Medulla oblongata (tissue), 1 donor: Measurements from ENCODE around the gene LRP4.
"Not testable (repeated sequence)": the region's sequence is repeated elsewhere in the genome, so short reads cannot be mapped to it uniquely, and the experiment has no call there.

ENCODE experiments used
- DNase-seq: peaks from one replicate; pipeline ENCODE4 v3.0.0-alpha.2; 2015; ENCODE audit errors: extremely low spot score

LRP4 gene, protein sequence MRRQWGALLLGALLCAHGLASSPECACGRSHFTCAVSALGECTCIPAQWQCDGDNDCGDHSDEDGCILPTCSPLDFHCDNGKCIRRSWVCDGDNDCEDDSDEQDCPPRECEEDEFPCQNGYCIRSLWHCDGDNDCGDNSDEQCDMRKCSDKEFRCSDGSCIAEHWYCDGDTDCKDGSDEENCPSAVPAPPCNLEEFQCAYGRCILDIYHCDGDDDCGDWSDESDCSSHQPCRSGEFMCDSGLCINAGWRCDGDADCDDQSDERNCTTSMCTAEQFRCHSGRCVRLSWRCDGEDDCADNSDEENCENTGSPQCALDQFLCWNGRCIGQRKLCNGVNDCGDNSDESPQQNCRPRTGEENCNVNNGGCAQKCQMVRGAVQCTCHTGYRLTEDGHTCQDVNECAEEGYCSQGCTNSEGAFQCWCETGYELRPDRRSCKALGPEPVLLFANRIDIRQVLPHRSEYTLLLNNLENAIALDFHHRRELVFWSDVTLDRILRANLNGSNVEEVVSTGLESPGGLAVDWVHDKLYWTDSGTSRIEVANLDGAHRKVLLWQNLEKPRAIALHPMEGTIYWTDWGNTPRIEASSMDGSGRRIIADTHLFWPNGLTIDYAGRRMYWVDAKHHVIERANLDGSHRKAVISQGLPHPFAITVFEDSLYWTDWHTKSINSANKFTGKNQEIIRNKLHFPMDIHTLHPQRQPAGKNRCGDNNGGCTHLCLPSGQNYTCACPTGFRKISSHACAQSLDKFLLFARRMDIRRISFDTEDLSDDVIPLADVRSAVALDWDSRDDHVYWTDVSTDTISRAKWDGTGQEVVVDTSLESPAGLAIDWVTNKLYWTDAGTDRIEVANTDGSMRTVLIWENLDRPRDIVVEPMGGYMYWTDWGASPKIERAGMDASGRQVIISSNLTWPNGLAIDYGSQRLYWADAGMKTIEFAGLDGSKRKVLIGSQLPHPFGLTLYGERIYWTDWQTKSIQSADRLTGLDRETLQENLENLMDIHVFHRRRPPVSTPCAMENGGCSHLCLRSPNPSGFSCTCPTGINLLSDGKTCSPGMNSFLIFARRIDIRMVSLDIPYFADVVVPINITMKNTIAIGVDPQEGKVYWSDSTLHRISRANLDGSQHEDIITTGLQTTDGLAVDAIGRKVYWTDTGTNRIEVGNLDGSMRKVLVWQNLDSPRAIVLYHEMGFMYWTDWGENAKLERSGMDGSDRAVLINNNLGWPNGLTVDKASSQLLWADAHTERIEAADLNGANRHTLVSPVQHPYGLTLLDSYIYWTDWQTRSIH (N-terminal part only)

DNA sequence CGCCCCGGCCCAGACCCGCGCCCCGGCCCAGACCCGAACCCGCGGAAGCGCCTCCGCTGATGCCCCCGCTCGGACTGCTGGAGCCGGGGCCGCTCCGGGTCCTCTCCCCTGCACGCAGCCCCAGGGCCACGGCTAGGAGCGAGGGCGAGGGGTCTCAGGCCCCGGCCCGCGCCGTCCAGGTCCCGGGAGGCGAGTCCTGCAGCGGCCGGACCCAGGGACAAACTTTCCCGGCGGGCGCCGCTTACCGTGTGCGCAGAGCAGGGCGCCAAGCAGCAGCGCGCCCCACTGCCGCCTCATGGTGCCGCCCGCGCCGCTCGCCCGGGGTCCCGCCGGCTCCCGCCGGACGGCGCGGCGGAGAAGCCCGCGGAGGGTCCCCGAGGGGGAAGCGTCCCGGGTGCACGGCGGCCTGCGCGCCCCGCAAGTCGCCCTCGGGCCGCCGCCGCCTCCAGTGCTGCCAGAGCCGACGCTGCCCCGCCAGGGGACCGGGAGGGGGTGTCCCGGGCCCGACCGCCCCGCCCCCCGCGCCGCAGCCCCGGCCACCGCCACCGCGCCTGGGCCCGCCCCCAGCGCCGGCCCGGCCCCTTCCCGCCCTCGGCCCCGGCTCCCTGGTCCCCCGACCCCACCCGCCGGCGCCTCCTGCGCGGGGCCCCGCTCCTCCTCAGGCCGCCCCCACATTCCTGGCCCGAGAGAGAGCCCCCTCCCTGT is at the start of gene LRP4:
Gene LRP4 (minus strand): TSS at position 468 of the 705 bp plus-strand sequence. CDS start 171 bp downstream, at position 297.
- DNase-seq = peak; percentile 43

DNA sequence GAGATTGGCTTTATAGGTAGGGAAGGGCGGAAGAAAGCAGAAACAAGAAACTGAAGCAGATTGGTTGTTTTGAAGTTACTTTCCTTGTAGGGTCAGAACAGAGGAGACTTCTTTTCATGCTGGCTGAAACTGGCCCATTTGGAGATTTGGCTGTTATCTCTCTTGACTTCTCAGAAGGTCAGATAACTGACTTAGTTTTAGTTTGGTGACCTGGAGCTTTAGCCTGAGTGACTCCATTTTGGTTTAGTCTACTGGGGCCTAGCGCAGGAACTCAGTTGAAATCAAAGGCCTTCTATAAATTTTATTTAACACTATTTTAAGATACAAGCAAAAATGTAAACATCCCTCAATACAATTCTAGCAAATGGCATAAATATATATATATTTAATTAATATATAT is 49.6 kb upstream of the LRP4 start:
- no peak for DNase-seq

DNA sequence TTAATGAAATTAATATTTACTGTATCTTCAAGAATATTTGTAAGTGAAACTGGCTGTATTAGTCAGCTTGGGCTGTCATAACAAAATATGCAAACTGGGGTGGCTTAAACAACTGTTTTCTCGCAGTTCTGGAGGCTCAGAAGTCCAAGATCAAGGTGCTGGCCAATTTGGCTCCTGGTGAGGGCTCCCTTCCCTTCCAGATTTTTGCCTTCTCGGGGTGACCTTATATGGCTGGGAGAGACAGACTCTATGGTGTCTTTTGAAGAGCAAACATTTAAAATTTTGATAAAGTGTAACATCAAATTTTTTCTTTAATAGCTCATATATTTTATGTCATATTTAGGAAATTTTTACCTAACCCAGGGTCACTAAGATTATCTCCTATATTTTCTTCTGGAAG is 48.4 kb upstream of the LRP4 start:
- no peak for DNase-seq

DNA sequence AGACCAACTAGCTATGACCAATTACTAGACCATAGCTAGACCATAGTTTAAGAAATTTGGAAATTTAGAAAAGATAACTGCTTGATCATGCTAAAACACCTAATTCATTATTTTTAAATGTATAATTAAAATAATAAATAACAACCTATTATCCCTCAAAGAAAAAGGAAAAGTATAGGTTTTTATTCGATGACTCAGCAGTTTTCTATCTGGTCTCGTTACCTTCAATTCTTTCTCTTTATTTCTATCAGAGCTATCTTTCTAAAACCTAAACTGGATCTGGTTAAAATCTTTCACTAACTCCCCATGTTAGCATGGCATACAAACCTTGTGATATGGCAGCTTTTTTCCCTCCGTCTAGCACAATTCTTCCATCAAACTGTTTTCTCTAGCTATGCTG is 45.5 kb upstream of the LRP4 start:
- no peak for DNase-seq

DNA sequence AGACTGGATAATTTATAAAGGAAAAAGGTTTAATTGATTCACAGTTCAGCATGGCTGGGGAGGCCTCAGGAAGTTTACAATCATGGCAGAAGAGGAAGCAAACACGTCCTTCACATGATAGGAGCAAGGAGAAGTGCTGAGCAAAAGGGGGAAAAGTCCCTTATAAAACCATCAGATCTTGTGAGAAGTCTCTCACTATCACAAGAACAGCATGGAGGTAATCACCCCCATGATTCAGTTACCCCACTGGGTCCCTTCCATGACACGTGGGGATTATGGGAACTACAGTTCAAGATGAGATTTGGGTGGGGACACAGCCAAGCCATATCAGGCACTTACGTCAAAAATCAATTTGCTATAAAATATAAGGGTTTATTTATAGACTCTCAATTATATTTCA is 43.5 kb upstream of the LRP4 start:
- not testable (repeated sequence) for DNase-seq

DNA sequence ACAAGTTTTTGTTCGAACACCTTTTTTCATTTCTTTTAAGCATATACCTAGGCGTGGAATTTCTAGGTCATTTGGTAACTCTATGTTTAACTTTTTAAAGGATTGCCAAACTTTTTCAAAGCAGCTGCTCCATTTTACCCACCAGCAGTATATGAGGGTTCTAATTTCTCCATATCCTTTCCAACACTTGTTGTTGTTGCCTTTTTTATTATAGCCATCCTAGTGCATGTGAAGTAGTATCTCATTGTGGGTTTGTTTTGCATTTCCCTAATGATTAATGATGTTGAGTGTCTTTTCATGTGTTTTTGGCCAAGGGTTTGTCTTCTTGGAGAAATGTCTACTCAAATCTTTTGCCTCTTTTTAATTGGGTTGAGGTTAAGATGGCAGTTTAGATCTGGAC is 42.7 kb upstream of the LRP4 start:
- DNase-seq = no peak

DNA sequence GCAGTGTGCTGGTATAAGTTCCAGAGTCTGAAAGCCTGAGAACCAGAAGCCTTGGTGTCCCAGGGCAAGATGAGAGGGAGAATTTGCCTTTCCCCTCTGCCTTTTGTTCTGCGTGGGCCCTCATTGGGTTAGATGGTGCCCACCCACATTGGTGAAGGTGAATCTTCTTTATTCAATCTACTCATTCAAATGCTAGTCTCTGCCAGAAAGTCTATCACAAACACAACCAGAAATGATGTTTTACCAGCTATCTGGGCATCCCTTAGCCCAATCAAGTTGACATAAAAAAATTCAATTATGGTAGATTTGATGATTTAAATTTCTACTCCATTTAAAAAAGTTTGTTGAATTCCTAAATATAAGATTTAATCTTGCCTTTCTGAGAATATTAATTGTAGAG is 40.4 kb upstream of the LRP4 start:
- no peak for DNase-seq

DNA sequence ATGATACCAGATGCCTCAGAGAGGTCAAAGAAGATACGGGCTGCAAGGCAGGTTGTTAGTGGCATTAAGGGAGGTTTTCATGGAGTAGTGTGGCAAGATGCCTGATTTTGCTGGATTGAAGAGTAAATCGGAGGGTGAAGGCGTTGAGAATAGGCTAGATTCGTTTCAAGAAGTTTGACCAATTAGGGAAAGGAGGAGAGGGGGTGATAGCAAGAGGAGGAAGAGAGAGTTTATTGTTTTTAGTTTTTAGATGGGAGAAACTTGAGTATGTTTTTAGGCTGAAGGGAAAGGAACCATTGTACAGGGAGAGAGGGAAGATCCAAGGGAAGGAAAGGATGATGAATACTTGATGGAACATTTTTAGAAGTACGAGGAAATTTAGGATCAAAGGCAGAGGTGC is 34.7 kb upstream of the LRP4 start:
- DNase-seq = no peak

DNA sequence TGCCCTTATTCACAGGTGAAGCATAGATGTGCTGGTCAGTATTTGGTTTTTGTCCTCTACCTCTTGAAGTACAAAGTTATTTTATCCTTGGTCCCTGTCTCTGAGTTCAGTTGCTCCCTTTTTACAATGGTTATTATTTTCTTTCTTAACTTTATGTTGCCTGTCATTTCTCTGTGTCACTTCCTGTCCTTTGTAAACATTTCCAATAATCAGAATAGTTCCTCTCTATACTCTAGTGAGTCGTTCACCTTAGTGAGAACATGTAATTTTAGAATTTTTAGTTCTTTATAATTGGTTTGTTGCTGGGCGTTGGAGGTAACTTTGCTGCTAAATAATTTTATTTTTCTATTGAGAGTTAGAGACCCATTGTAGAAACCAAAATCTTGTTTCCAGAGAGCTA is 34.2 kb upstream of the LRP4 start:
- DNase-seq = no peak

DNA sequence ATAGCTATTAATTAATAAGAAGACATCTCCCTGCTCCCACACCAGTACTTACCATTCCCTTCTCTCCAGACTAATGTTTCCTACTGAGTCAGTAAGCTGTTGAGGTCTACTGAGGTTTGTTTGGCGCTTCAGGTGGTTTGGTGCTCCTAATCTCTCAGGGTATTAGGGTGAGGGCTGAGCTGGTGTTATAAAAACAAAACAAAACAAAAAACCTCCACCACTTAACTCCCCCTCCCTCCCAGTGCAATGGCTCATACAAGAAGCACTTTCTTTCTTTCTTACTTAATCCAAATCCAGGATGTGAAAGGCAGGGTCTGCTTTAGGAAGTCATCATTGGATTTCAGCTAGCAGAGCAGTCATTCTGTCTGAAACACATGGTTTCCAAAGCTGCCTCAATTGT is 33.5 kb upstream of the LRP4 start:
- DNase-seq = no peak

DNA sequence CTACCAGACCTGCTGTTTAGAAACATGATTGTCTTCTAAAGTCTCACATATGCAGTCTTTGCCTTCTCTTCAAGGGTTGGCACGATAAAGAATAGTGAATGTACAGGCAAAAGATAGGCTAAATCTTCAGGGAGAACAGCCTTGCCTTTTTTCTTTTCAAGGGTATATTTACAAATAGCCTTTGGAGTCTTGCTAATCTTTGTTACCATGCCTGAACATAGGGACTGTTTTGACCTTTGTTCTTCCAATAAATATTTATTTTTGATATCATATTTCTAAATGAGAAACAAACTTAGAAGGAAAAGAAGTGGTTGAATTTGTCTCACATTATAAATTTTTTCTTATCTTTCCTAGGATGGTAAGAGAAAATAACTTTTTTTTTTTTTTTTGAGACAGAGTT is 30.9 kb upstream of the LRP4 start:
- DNase-seq = no peak

DNA sequence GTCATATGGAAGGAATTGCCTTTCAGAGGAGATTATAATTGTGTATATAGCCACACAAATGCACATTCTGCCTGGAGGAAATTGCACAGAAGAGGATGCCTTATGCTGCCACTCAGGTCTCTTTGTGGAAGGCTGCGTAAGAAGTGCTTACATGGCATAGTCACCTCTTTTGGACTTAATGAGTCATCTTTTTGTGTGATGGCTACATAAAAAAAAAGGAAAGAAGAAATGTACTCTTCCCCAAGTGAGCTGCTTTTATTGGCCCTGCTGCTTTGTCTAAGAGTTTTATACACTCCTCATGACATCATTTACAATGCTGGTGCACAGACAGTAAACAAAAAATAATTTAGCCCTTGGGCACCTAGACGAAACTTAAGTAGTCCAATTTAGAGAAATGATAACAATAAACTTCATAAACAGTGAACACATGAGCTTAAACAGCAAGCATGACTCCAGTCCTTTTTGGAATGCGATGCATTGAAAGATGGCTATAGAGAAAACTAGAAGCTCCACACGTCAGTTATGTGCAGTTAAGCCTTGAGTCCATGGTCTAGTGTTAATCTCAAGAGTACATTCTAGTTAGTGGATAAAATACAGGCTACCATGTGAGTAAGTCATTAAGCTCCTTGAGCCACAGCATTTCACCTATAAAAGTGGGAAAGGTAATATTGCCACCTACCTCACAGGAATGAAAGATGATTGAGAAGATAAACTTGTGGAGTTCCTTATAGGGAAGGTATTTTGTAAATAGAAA is 30.2 kb upstream of the LRP4 start:
- no peak for DNase-seq

DNA sequence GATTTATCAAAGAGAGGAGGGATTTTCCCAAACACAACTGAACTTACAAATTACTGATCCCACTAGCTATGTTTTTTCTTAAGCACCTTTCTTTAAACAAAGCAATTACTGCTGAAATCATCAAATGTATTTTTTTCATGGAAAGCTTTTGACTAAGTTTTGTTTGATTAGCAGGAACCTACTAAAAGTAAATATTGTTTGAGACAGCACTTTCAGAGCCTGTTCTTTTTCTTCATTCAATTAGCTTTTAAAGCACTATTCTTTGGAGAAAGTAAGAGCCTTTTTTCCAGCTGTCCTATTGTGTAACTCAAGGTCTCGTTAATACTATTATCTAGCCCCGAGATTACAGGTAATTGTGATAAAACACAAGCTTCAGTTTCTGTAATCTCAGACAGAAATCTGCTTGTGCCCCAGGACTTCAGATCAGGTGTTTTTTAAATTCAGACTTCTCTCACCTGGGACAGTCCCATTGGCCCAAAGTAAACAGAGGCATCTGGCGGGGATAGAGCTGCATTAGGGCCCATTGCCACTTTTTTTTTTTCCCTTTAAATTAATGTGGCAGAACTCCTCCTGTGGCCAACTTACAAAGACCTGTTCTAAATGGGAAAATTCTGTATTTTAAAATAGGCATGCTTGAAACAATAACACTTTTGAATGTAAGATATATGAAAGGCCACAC is 29.2 kb upstream of the LRP4 start:
- no peak for DNase-seq

DNA sequence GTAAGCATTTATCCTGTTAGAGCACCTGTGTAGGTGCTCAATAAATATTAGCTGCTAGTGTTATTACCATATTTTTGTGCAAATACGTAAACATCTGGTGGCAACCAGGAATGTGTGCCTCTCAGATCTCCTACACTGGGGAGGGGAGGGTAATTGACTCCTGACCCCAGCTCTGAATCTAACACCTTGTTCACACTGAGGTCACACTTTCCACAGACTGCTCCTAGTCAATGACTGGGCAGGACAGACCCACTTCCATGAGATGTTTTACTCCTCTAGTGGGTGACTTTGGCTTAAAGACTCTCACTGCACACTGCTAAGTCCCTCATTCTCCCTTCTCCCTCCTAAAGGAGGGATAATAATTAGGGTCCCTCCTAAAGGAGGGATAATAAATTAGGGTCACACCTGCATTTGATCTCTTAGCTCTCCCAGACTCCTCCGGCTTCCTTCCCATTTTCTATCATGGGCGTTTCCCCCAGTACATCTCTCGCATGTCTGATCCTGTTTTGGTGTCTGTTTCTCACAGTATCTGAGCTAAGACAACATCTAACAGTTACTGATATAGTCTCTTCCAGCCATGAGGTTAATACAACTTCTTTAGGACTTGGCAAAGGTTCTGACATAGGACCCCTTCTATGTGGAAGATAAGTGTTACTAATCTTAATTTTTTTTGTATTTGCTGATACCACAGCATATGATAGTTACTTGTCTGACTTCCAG is 26.2 kb upstream of the LRP4 start:
- DNase-seq = no peak

DNA sequence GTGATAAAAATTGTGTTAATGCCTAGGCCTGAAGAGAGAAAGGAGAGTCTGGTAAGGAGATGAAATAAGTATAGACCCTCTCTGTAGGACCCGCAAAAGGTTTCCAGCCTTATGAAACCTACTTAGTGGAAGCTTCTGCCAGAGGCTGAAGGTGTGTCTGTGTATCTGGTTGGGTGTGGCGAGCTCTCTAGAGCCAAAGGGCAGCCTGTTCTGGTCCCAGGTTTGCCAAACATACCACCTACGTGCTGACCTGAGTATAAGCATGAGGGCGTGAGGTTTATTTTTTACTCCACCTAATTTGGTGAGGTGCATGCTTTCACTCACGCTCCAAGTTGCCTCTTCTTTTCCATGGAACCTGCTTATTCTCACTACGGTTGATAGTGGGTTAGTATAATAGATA is 23.8 kb upstream of the LRP4 start:
- no peak for DNase-seq

DNA sequence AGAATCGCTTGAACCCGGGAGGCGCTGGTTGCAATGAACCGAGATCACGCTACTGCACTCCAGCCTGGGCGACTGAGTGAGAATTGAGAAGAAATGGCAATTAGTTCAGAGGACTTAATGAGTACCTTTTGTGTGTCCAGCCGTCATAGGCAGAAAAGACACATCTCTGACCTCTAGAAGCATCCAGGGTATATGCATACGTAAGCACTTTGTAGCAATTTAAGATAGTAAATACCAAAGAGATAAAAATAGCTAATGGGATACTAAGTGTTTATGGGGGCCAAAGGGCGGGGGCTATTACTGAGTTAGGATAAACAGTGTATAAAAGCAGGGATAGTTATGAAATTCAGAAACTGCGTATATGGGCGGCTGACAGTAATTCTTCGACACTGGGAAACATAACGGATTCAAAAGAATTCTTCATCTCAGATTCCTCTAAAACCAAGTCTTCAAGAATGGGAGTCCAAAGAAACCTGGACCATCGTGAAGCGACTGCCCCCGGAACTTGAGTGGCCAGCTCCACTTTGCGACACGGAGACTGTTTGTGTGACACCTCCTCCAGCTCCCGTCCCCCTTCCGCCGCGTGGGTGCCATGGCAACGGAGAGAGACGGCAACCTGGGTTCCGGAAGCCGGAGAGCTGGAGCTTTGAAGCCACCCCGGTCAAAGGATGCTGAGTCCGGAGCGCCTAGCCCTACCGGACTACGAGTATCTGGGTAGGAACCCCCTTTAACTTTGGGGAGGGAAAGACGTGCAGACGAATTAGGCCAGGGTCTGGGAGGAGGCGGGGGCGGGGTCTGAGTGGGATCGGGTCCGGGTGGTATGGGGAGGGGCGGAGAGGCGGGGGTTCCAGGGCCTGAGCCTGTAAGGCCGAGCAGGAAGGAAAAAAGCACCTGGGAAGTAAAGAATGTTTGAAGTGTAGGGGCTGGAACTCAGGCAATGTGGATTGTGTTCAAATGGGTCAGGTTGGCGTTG is 18.1 kb upstream of the LRP4 start, which contains the start of gene CSTPP1:
Gene CSTPP1 (plus strand): TSS at position 624 of the 973 bp plus-strand sequence. CDS start 45 bp downstream, at position 669.
- DNase-seq = peak; percentile 91

DNA sequence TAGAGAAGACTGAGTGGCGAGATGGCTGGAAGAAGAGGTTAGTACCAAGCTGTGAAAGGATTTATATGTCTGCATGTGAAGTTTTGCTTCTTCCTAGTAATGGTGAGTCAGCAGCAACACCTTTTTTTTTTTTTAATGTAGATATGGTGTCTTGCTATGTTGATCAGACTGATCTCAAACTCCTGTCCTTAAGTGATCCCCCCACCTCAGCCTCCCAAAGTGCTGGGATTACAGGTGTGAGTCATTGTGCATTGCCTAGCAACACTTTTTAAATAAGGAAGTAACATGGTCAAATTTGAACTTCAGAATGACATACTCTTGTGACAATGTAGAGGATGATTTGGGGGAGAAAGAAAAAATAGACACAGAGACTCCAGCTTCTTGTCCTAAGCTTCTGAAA is 11.7 kb upstream of the LRP4 start:
- no peak for DNase-seq

DNA sequence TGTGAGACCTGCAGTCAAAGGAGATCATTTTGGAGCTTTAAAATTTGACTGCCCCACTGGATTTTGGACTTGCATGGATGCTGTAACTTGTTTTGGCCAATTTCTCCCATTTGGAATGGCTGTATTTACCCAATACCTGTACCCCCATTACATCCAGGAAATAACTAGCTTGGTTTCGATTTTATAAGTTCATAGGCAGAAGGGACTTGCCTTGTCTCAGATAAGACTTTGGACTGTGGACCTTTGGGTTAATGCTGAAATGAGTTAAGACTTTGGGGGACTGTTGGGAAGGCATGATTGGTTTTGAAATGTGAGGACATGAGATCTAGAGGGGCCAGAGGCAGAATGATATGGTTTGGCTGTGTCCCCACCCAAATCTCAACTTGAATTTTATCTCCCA is 10.4 kb upstream of the LRP4 start:
- DNase-seq = not testable (repeated sequence)
